MCF 10A (cell line): ENCODE data around the gene CNST. TPM values are rescaled to one million over a fixed set of nuclear protein-coding genes. Genes with fewer than 3 reads are reported as not detected.
A peak's percentile ranks its signal among the peaks of the same experiment; 100 is the strongest.

ENCODE experiments used
- BruUV-seq: library from RNA; stranded (reverse); fragments of 400-500 nt; replicated peaks from 2 replicates; lab custom pipeline; 2021; lab: Mats Ljungman, UMichigan
- CTCF ChIA-PET: fragments of 300-600 bp; sonication (Branson Sonifier 250); formaldehyde crosslinking; extraction: SDS; loops from one replicate; lab custom pipeline; 2021; ENCODE audit warnings: antibody characterized with exemption, inconsistent platforms; lab: Yijun Ruan, JAX
- POLR2A ChIA-PET: fragments of 300-600, 350-650 bp; sonication (Branson Sonifier 250); formaldehyde crosslinking; extraction: SDS; loops from one replicate; lab custom pipeline; 2020; ENCODE audit warnings: antibody characterized with exemption, inconsistent platforms; lab: Yijun Ruan, JAX
- DNase-seq: peaks from one replicate; pipeline ENCODE4 v3.0.0-alpha.2; 2018; ENCODE audit not compliant: unreplicated experiment
- H3K27ac Mint-ChIP-seq: one replicate; pipeline ENCODE4 v1.8.0; 2022; ENCODE audit warnings: mild to moderate bottlenecking, low read depth, mixed read lengths; ENCODE audit not compliant: unreplicated experiment
- H3K27me3 Mint-ChIP-seq: one replicate; pipeline ENCODE4 v1.8.0; 2022; ENCODE audit warnings: mixed read lengths; ENCODE audit not compliant: insufficient read depth, unreplicated experiment
- H3K36me3 Mint-ChIP-seq: one replicate; pipeline ENCODE4 v1.8.0; 2022; ENCODE audit warnings: mild to moderate bottlenecking, moderate library complexity, mixed read lengths; ENCODE audit not compliant: insufficient read depth, unreplicated experiment
- H3K4me1 Mint-ChIP-seq: one replicate; pipeline ENCODE4 v1.8.0; 2022; ENCODE audit warnings: mixed read lengths; ENCODE audit not compliant: insufficient read depth, unreplicated experiment
- H3K4me3 Mint-ChIP-seq: one replicate; pipeline ENCODE4 v1.8.0; 2022; ENCODE audit warnings: mild to moderate bottlenecking, moderate library complexity, mixed read lengths; ENCODE audit not compliant: unreplicated experiment
- H3K9me3 Mint-ChIP-seq: one replicate; pipeline ENCODE4 v1.8.0; 2022; ENCODE audit warnings: mixed read lengths; ENCODE audit not compliant: unreplicated experiment
- intact Hi-C: fragments of 100-400 bp; cut with micrococcal nuclease; formaldehyde crosslinking; loops from 2 replicates; pipeline ENCODE4 v1.14.1; 2022
- total RNA-seq: library from RNA; stranded (reverse); gene quantifications from 2 replicates; pipeline ENCODE4 v1.2.3, GENCODE V29; 2022
- TF ChIP-seq, protein P1 (sequence below): fragments of 200-600 bp; IDR thresholded peaks from one replicate; pipeline ENCODE4 v1.8.0; 2022; ENCODE audit warnings: antibody characterized with exemption, mild to moderate bottlenecking; ENCODE audit not compliant: unreplicated experiment

CNST gene
- total RNA-seq, 1 experiment from 2014 or later, result 48.3 TPM

DNA sequence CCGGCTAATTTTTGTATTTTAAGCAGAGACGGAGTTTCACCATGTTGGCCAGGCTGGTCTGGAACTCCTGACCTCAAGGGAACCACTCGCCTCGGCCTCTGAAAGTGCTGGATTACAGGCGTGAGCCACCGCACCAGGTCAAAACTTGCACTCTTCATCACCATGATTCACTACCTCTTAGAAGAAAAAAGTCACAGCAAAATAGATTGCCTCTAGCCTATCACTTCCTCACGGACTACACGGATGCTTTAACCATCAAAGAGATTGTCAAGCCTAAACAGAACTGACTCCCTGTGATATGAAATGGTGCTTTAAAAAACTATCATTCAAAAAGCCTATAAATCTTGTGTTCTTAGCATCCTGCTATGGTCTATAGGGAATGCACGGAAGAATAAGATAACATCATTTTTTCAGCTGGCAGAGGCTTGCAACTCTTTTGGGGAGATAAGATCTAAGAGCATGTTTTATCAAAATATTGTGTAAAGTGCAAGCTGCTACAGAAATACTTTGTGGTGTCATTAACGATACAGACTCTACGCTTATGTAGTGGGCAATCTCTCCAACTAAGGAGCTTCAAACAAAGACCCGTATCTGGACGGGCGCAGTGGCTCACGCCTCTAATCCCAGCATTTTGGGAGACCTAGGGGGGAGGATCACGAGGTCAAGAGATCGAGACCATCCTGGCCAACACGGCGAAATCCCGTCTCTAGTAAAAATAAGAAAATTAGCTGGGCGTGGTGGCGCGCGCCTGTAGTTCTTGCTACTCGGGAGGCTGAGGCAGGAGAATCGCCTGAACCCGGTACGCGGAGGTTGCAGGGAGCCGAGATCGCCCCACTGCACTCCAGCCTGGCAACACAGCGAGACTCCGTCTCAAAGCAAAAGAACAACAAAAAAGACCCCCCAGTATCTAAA lies 1.2 kb upstream of the CNST start:
- Mint-ChIP-seq H3K4me1 (peaks cover 28% of the 10 kb centered on the region), H3K4me3 (peak overlapping the region; percentile 93), H3K27me3 (no peaks in the 10 kb centered on the region), H3K36me3 (peaks cover 69% of the 10 kb centered on the region), H3K9me3 (no peaks in the 10 kb centered on the region), H3K27ac (peak overlapping the region; percentile 97)
- peak; percentile 13 for DNase-seq
- ChIA-PET CTCF (interaction anchor here (0.6 to 1.7 kb wide), 14 partner anchors 10 to 1962 kb away, joined by 3 to 6 read pairs (median 4); no protein-coding TSS in a partner anchor), POLR2A (interaction anchor here (0.6 to 4.0 kb wide), 37 partner anchors 8 to 1729 kb away, joined by 3 to 50 read pairs (median 4); partner anchors contain the start of genes AHCTF1, COX20, HNRNPU and SCCPDH)
- no TSS peak for BruUV-seq
- TF ChIP-seq, protein P1, sequence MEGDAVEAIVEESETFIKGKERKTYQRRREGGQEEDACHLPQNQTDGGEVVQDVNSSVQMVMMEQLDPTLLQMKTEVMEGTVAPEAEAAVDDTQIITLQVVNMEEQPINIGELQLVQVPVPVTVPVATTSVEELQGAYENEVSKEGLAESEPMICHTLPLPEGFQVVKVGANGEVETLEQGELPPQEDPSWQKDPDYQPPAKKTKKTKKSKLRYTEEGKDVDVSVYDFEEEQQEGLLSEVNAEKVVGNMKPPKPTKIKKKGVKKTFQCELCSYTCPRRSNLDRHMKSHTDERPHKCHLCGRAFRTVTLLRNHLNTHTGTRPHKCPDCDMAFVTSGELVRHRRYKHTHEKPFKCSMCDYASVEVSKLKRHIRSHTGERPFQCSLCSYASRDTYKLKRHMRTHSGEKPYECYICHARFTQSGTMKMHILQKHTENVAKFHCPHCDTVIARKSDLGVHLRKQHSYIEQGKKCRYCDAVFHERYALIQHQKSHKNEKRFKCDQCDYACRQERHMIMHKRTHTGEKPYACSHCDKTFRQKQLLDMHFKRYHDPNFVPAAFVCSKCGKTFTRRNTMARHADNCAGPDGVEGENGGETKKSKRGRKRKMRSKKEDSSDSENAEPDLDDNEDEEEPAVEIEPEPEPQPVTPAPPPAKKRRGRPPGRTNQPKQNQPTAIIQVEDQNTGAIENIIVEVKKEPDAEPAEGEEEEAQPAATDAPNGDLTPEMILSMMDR, result no peak
- intact Hi-C loops, result loop anchor here (5.0 kb wide), 1 partner anchor 202 kb away; no protein-coding TSS in a partner anchor

DNA sequence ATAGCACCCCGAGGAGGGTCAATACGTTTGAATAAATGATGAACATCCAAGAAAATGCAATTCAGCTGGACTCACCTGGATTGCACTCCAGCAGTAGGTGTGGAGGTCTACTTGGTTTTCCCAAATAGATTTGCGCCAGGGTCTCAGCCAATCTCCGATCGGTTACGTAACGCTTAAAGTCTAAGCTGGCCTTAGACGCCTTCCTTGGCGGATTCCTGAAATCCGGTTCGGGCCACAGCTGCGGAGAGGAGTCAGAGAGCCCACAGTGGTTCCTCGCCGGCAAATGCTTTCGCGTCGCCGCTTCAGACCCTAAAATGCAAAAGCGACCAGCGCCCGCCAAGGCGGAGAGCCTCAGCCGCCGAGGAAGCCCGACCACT lies 517 bp upstream of the CNST start:
- peak overlapping the region; percentile 97 for H3K27ac Mint-ChIP-seq
- peaks cover 34% of the 10 kb centered on the region for H3K4me1 Mint-ChIP-seq
- DNase-seq, result no peak
- no peaks in the 10 kb centered on the region for H3K27me3 Mint-ChIP-seq
- TF ChIP-seq, protein P1, result no peak
- ChIA-PET CTCF (interaction anchor here (0.6 to 1.7 kb wide), 9 partner anchors 15 to 1962 kb away, joined by 3 to 6 read pairs (median 4); no protein-coding TSS in a partner anchor), POLR2A (interaction anchor here (0.6 to 4.0 kb wide), 41 partner anchors 8 to 1965 kb away, joined by 3 to 50 read pairs (median 5); partner anchors contain the start of genes AHCTF1, COX20, HNRNPU and SCCPDH)
- BruUV-seq, result TSS peak; percentile 56
- intact Hi-C loops, result loop anchor here (1.0 to 5.0 kb wide), 6 partner anchors 22 to 202 kb away; no protein-coding TSS in a partner anchor
- H3K4me3 Mint-ChIP-seq, result peak overlapping the region; percentile 93
- no peaks in the 10 kb centered on the region for H3K9me3 Mint-ChIP-seq
- H3K36me3 Mint-ChIP-seq, result peaks cover 63% of the 10 kb centered on the region

DNA sequence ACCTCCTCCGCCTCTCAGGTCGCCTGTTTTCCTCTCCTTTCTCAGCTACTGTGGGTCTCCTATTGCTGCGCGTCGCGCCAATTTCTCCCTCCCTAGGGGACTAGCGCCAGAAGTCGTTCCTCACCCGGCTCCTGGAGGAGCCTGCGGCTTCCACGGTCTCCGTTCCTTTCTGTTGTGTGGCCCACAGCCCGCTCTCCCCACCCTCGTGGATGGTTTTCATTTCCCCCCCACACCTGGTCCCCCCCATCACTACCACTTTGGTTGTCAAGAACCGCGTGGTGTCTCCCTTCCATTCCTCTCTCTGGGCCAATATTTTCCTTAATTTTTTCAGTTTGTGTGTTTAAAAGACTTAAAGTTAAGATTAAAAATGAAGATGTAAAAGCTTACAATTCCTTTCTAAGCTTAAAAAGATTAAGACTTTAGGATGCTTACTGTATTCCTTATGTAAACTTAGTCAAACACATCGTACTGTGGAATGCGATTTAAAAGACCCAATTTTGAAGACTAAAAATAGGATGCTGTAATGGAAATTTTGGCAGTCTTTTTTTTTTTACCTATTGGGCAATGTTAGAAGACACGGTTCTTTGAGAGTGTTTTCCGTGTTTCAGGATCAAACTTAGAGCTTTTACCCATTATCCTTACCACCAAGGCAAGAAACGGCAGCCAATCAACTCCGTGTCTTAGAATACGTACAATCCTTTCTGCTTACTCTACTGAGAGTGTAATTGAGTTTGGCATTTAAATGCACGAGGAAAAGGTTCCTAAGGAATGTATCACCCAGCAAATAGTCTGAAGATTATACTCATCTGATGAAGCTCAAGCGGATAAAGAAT lies 773 bp downstream of the CNST start:
- peaks cover 50% of the 10 kb centered on the region for H3K36me3 Mint-ChIP-seq
- no peaks in the 10 kb centered on the region for H3K9me3 Mint-ChIP-seq
- intact Hi-C loops, result loop anchor here (1.0 to 5.0 kb wide), 7 partner anchors 20 to 200 kb away; no protein-coding TSS in a partner anchor
- TF ChIP-seq, protein P1, result no peak
- ChIA-PET POLR2A (interaction anchor here (0.5 to 4.0 kb wide), 37 partner anchors 7 to 1731 kb away, joined by 3 to 50 read pairs (median 5); partner anchors contain the start of genes AHCTF1, COX20, SCCPDH and SMYD3), CTCF (interaction anchor here (0.6 to 1.7 kb wide), 19 partner anchors 8 to 1730 kb away, joined by 3 to 10 read pairs (median 4); no protein-coding TSS in a partner anchor)
- H3K4me1 Mint-ChIP-seq, result peaks cover 34% of the 10 kb centered on the region
- H3K27ac Mint-ChIP-seq, result peak overlapping the region; percentile 97
- no peaks in the 10 kb centered on the region for H3K27me3 Mint-ChIP-seq
- H3K4me3 Mint-ChIP-seq, result peak overlapping the region; percentile 93
- peak; percentile 67 for DNase-seq
- TSS peak; percentile 50 for BruUV-seq
